ENCODE results near the gene ATRIP.
A peak's percentile ranks its signal among the peaks of the same experiment; 100 is the strongest.
"Not testable (repeated sequence)": the region's sequence is repeated elsewhere in the genome, so short reads cannot be mapped to it uniquely, and the experiment has no call there.

The ATRIP gene

DNA sequence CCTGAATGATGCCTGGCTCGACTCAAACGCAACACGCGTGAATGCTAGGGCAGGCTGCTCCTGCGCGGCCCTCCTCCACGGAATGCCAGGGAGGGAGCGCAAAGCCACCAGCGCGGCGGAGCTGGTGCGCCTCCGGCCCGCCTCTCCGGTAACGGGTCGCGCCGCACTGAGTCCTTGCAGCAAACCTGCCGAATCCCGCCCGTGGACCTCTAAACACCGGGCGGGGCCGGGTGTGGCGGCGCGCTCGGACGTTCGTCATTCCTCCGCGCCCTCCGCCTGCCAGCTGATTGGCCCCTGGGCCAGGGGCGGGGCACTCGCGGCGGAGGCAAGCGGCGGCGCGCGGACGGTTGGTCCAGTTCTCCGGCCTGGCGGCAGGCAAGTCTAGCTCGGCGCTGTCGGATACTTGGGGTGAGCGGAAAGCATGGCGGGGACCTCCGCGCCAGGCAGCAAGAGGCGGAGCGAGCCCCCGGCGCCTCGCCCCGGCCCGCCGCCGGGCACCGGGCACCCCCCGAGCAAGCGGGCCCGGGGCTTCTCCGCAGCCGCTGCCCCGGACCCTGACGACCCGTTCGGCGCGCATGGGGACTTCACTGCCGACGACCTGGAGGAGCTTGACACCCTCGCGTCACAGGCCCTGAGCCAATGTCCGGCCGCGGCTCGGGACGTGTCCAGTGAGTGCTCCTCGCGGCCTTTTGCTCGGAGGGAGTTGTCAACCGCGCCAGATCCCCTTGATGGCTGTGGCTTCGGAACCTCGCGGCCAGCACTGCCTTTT lies at the start of gene ATRIP:
Gene ATRIP (plus strand): TSS at position 313 of the 769 bp plus-strand sequence. CDS start 109 bp downstream, at position 422.
- DNase-seq: peak; percentile 66

DNA sequence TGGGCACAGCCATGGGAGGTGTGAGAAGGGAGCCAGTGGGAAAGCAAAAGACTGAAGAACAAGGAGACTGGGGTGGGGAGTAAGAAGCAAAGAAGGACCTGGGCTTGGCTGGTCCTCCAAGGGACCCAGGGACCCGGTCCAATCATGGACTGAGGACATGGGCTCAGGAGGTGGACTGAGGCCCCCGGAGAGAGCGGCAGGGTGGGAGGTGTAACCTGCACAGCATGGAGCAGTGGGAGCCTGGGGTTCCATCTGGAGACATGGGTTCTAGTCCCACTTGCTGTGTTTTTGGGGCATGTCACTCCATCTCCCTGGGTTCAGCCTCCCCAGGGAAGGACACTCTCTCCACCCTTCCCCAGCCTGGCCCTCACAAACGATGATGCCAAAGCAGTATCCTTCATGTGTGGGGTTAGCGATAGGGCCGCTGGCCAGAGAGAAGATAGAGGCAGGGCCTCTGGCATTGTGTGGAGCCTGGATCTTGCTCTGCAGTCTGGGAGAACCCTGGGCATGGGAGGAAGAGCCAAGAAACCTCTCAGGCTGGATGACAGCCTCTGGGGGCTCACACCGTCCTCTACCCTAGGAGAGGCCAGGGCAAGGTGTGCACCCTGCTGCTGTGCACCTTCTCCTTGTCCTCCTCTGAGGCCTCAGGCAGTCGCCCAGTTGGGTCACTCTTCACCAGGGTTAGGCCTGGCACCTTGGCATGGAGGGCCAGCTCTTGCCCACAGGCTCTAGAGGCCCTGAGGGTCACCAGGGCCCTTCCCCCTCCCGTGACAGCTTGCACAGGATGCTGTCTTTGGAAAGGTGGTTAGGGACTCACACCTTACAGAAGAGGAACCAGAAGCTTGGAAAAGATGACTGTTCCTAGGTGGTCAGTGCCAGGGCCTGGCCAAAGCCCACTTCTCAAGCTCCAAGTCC lies 48.5 kb upstream of the ATRIP start:
- no peak for DNase-seq

DNA sequence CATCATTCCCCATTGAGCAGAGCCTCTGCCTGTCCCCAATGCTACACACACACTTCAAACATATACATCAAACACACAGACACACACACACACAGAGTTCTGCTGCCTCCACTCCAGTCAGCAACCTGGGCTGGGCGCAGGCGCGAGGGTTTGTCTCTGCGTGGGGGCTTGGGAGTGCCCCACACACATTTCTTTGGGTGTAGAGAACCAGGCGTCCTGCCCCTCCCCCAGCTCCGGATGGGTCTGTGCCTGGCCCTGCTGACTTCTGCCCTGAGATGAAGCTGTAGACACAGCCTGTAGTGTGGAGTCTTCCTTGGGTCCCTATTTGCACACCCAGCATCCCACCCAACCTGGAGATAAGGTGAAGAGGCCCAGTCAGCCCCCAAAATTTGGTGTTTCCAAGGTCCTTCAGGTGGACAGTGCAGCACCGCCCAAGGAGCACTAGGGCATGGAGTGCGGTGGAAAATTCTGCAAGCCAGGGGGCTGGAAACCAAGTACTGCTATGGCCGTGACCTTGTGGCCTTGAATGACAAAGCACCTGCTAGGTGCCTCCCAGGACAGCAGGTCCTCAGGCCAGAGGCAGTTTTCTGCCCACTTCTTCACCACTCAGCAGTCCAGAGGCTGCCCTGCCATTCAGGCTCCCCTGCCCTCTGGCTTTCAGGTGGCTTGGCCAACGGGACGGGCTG lies 47.7 kb upstream of the ATRIP start:
- no peak for DNase-seq

GRCh38 chr3:48399387-48400172 lies 47.0 kb upstream of the ATRIP start:
- no peak for DNase-seq

GRCh38 chr3:48400824-48401433 lies 45.6 kb upstream of the ATRIP start:
- DNase-seq: peak; percentile 28

DNA sequence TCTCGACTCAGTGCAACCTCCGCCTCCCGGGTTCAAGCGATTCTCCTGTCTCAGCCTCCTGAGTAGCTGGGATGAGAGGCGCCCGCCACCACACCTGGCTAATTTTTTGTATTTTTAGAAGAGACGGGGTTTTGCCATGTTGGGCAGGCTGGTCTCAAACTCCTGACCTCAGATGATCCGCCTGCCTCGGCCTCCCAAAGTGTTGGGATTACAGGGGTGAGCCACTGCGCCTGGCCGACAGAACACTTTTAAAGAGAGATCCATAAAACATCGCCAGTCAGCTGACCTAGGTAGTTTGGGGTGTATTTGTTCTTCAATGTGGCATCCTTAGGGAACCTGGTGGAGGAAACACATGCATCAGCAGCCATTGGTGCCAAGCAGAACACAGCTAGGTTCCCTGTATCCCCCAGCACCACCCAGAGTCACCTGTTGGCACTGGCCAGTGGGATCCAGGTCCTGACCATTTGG lies 45.1 kb upstream of the ATRIP start:
- not testable (repeated sequence) for DNase-seq

- DNase-seq: no peak
Observed at GRCh38 chr3:48402281-48402732, 44.2 kb upstream of the ATRIP start.

DNA sequence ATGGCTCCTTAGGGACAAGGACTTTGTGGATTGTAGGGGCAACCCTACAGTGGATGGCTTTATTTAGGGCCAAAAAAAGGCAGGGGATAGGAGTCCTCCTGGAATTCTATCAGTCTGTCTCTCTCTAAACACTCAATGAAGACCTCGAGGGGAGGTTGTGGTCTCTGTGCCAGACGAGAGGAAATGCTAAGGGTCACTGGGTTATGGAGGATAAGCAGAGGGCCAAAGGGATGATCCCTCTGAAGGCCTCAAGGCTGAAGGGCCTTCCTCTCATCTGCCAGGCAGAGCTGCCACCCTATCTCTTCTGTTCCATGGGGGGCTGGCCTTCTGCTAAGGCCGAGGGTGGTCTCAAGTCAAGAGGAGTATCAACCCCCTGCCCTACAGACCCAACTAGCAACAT lies 43.6 kb upstream of the ATRIP start:
- DNase-seq: no peak

DNA sequence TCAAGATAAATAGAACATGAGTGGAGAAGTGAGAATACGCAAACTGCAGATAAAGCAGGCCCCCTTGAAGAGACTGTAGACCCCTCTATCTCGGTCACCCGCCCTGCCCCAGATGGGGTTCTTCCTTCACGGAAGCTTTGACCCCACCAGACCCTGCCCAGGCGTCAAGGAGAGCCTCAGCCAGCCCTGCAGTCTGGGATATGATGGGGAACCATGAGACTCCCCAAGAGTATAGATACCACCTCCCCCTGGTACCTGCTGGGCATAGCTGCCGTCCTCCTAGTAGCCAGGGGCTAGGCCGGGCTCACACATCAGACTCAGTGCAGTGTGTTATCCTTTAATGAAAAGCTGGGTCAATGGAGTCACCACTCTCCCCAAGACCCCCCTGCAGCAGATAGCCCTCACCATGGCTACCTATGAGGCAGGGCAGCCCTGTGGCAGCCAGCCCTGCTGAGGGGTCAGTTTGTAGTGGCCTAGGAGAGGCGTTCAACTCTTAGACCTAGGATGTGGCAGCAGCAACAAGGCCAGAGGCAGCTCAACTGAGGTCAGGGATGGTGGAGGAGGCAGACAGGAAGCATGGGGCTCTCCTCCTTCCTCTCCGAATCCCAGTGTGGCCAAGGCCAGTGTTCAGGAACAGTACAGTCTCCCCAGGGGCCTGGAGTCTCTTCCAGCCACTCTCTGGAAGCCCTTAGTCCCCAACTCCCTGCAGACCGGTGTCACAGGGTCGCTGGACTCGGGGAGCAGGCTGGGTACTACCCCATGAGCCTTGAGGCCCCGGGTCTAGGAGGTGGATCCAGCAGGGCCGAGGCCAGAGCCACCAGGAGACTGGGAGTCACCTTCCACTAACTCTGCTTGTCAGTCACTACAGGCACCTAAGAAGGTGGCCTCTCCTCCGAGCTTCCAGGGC lies 42.8 kb upstream of the ATRIP start:
- DNase-seq: no peak

DNA sequence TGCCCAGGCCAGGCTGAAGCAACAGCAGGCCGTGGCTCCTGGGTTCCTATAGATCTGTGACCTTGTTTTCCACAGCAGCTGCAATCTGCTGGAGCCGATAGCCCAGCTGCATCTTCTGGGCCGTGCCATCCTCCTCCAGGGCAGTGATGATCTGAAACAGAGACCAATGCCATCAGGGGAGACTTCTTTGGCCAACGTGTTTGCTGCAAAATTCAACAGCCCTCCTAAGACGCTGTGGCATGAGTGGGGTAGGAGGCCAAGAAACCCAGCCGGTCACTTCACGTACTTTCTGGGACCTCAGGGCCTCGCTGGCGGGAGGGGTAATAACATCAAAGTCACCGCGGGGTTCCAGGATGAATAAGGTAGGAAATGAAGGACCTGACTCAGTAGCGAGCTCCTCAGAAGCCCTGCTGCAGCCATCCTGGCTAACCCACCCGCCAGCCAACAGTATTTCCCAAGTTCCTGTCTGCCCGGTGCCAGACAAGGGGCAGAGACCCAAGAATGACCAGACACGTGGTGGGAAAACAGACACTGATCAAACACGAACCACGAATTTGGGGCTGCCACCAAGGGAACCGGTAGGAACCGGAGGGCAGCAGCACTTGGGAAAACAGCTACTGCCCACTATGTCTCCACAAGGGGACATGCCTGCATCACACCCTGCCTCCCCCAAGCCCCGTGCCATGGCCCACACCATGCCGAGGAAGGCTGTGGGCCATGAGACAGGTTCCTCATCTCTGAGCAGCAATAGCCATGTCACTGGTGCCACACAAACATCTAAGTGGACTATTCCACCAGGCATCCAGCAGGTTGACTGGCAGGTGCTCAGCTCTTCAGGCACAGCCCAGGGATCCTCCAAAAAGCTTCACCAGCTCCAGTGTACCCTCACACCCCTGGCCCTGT lies 41.8 kb upstream of the ATRIP start:
- no peak for DNase-seq

DNA sequence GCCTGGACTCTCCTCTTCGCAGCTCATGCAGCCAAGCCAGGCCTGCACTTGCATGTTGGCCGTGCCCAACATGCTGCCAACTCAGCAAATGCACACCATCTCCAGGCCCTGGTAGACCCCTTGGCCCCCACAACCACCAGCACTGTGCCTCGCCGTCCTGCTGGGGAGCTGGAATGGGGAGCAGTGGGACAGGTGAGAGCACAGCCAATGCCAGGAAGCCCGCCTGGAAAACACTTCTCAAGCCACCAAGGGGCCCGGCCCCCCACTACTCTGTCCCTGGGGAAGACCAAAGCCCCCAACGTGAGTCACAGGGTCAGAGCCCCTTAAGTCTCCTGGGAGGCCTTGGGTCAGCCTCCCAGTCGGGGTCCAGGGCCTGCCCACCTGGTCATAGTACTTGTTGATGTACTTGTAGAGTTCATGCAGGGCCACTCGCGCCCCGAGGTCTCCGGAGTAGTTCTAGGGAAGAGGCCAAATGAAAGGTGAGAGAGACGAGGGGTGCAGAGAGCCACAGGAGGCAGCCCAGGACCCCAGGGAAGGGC lies 41.1 kb upstream of the ATRIP start:
- no peak for DNase-seq

GRCh38 chr3:48405971-48406370 lies 40.6 kb upstream of the ATRIP start:
- DNase-seq: no peak

DNA sequence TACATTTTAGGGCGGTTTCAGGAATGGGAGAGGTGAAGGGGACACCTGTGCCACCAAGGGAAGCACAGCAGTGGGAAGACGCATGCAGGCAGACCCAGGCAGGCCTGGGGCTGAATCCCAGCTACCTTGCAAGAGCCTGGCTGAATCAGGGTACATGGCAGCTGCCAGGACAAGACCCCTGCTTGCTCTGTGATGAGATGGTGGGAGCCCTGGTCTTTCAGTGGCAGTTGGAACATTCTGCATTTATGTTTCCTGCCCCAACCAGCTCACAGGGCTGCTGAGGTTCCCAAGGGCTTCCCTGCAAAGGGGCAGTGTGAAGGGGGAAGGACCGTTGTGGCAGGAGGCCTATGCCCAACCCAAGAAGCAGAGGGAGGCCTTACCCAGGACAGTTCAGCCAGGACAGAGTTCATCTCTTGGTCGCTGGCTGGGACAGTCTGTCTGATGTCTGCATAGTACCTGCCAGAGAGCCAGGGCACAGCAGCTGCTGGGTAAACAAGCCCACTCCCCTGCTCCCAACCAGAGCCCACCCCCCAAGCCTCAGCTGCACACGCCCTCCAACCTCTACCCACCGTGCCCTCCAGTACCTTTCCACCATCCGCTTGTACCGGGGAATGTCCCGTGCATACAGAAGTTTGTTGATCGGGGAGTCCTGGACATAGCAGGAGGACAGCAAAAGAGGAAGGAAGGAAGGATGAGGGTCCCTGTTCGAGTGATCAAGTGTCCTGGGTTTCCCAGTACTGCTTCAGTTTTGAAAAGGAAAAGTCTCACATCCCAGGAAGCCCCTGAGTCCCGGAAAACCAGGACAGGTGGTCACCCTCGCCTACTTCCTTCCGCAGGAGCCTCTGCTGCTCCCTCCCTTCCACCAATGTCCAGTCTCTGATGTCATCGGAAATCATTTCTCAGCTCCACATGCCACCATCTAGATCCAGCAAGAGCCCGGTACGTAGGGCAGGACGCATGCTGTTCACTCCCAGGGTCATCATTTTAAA lies 39.8 kb upstream of the ATRIP start:
- DNase-seq: no peak

GRCh38 chr3:48407542-48408099 lies 38.9 kb upstream of the ATRIP start:
- DNase-seq: no peak

DNA sequence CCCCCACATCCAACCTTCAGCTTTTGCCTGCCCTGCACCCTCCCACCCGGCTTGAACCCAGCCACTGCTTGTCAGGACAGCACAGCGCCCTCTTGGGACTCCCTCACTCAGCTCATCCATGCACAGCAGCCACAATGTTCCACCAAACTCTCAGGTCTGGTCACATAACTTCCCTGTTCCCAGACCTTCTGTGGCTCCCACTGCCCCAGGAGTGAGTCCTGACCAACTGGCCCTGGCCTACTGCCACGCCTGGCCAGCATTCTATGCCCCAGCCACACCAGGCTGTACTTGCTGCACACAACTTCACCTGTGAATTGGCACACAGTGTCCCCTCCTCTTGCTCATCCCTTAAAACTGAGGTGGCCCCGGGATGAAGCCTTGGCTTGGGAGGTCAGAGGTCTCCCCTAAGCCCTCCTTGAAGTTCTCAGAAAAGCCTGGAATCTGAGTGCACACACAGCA lies 37.7 kb upstream of the ATRIP start:
- no peak for DNase-seq

- DNase-seq: no peak
Observed at GRCh38 chr3:48409291-48410201, 37.0 kb upstream of the ATRIP start.
